ENCODE results near the gene TIE1.

GRCh38 chr1:43280692-43281091 is 20.1 kb upstream of the TIE1 start:
- TF ChIP-seq CTCF (conservative IDR thresholded peaks at IDR 0.05; ENCODE audit: low read length): no peak
- TF ChIP-seq EZH2phosphoT487 (IDR thresholded peaks at IDR 0.05; ENCODE audit: borderline replicate concordance, low read depth, low read length): no peak
